SIG-M5 (cell line): ENCODE measurements around the gene GRIK3.

Experiments used
- DNase-seq: peaks from one replicate; lab custom pipeline; 2025; lab: John Stamatoyannopoulos, UW

The GRIK3 gene

GRCh38 chr1:37015713-37016112, 18.6 kb downstream of the GRIK3 start:
- DNase-seq, result no peak

GRCh38 chr1:37012226-37012625, 22.1 kb downstream of the GRIK3 start:
- DNase-seq, result no peak

GRCh38 chr1:37010011-37010410, 24.3 kb downstream of the GRIK3 start:
- no peak for DNase-seq

- no peak for DNase-seq
These were observed 24.8 kb downstream of the GRIK3 start for GRCh38 chr1:37009521-37009920.

GRCh38 chr1:37006132-37006868, 28.0 kb downstream of the GRIK3 start:
- no peak for DNase-seq

- DNase-seq, result no peak
These were observed 31.4 kb downstream of the GRIK3 start for GRCh38 chr1:37002898-37003297.

- no peak for DNase-seq
These were observed 32.6 kb downstream of the GRIK3 start for GRCh38 chr1:37001703-37002102.

- no peak for DNase-seq
These were observed 38.2 kb downstream of the GRIK3 start for GRCh38 chr1:36996106-36996505.

- DNase-seq, result no peak
These were observed 39.4 kb downstream of the GRIK3 start for GRCh38 chr1:36994868-36995267.

GRCh38 chr1:36994294-36994693, 40.0 kb downstream of the GRIK3 start:
- DNase-seq, result no peak

- no peak for DNase-seq
These were observed 42.0 kb downstream of the GRIK3 start for GRCh38 chr1:36992139-36992943.

GRCh38 chr1:36991551-36991950, 42.8 kb downstream of the GRIK3 start:
- DNase-seq, result no peak

- DNase-seq, result no peak
These were observed 43.4 kb downstream of the GRIK3 start for GRCh38 chr1:36990928-36991327.

- no peak for DNase-seq
These were observed 45.1 kb downstream of the GRIK3 start for GRCh38 chr1:36989241-36989640.

GRCh38 chr1:36988741-36989193, 45.5 kb downstream of the GRIK3 start:
- DNase-seq, result no peak

GRCh38 chr1:36988321-36988720, 46.0 kb downstream of the GRIK3 start:
- no peak for DNase-seq

- DNase-seq, result no peak
These were observed 47.0 kb downstream of the GRIK3 start for GRCh38 chr1:36987276-36987675.

GRCh38 chr1:36986241-36986985, 47.9 kb downstream of the GRIK3 start:
- DNase-seq, result no peak

- DNase-seq, result no peak
These were observed 49.6 kb downstream of the GRIK3 start for GRCh38 chr1:36984675-36985074.

GRCh38 chr1:36984026-36984425, 50.3 kb downstream of the GRIK3 start:
- no peak for DNase-seq

- DNase-seq, result no peak
These were observed 51.6 kb downstream of the GRIK3 start for GRCh38 chr1:36982709-36983108.

- no peak for DNase-seq
These were observed 52.3 kb downstream of the GRIK3 start for GRCh38 chr1:36981771-36982622.
